Measurements from ENCODE around the gene UBL5. TPM values are rescaled to one million over a fixed set of nuclear protein-coding genes. Genes with fewer than 3 reads are reported as not detected.

The UBL5 gene
- polyA plus RNA-seq, 2 of the 4 experiments (the other 2 are of a cell fraction) = 460 to 519 TPM

GRCh38 chr19:9878511-9879196 is 50.9 kb downstream of the UBL5 start:
- POLR2A ChIA-PET = no interaction called here
- CTCF ChIA-PET = interaction anchor here (0.7 kb wide), 1 partner anchor 904 kb away, joined by 4 read pairs; no protein-coding TSS in a partner anchor
- H3K27ac ChIP-seq = no peak overlapping the region
- TF ChIP-seq EHMT2 (IDR thresholded peaks at IDR 0.05; ENCODE audit: low read depth) = no peak
- no peak for TF ChIP-seq RAD21 (conservative IDR thresholded peaks at IDR 0.05 in 1 of 2, IDR thresholded peaks at IDR 0.05 in 1 of 2)
- TF ChIP-seq, protein P1, sequence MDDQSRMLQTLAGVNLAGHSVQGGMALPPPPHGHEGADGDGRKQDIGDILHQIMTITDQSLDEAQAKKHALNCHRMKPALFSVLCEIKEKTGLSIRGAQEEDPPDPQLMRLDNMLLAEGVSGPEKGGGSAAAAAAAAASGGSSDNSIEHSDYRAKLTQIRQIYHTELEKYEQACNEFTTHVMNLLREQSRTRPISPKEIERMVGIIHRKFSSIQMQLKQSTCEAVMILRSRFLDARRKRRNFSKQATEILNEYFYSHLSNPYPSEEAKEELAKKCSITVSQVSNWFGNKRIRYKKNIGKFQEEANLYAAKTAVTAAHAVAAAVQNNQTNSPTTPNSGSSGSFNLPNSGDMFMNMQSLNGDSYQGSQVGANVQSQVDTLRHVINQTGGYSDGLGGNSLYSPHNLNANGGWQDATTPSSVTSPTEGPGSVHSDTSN (IDR thresholded peaks at IDR 0.05) = no peak
- TF ChIP-seq PHF8 (IDR thresholded peaks at IDR 0.05; ENCODE audit: borderline replicate concordance, low read depth) = no peak
- no peak for TF ChIP-seq SMC3 (IDR thresholded peaks at IDR 0.05)
- no peak for TF ChIP-seq HDAC2 (IDR thresholded peaks at IDR 0.05)
- no peak for TF ChIP-seq ESRRA (IDR thresholded peaks at IDR 0.05; ENCODE audit: borderline replicate concordance, low read length)
- TF ChIP-seq CBX2 (IDR thresholded peaks at IDR 0.05; ENCODE audit: borderline replicate concordance, low read depth) = no peak
- no peak for TF ChIP-seq RNF2 (IDR thresholded peaks at IDR 0.05; ENCODE audit: borderline replicate concordance, low read depth)
- TF ChIP-seq RFX5 (IDR thresholded peaks at IDR 0.05) = no peak
- TF ChIP-seq HOXB13 (CRISPR knock-in tag; IDR thresholded peaks at IDR 0.05; ENCODE audit: low read depth) = no peak
- TF ChIP-seq MAZ (IDR thresholded peaks at IDR 0.05; ENCODE audit: borderline replicate concordance, low read depth, low read length) = no peak
- TF ChIP-seq USF2 (IDR thresholded peaks at IDR 0.05) = no peak
- TF ChIP-seq MYC (IDR thresholded peaks at IDR 0.05; ENCODE audit: borderline replicate concordance, low read length) = no peak
- H3K4me1 ChIP-seq = peaks cover 4% of the 10 kb centered on the region; the same call in 1 of the 3 replicates
- 91% methylated on average over 11 of the region's 11 CpGs for WGBS (ENCODE audit: missing lambda C conversion rate)
- H3K4me2 ChIP-seq = no peak overlapping the region
- no peak for ATAC-seq
- no peak overlapping the region for H3K4me3 ChIP-seq
- no peaks in the 10 kb centered on the region for H3K9me3 ChIP-seq
- no peak for DNase-seq (ENCODE audit: low read depth in 1 of 2, low spot score in 1 of 2)
- no peak for FAIRE-seq

Small RNA genes lying within 50 kb of the gene (small RNA-seq; reads per million reads assigned to genes)
- gene RF00156 = 0 to 0.04 (median 0) reads per million in 6 experiments

Other genes starting within 250 kb of the UBL5 start
- 8.5 and 9.8 TPM in 2 replicates for gene ZNF121, start 243.4 kb upstream of the UBL5 start, polyA plus RNA-seq (2011; rRNA removed)
- 5.1 to 6.4 TPM (median 5.1 TPM) in 3 replicates for gene ZNF121, start 243.4 kb upstream of the UBL5 start, polyA plus RNA-seq (2017; fragmentation: RNase III; extraction: RNeasy Plus Mini Kit Qiagen cat#74134 plus additional on column Dnase treatment)
- 21.8 and 22.0 TPM in 2 replicates for gene ZNF561, start 206.7 kb upstream of the UBL5 start, polyA plus RNA-seq (2011; rRNA removed)
- 18.0 to 22.2 TPM (median 18.9 TPM) in 3 replicates for gene ZNF561, start 206.7 kb upstream of the UBL5 start, polyA plus RNA-seq (2017; fragmentation: RNase III; extraction: RNeasy Plus Mini Kit Qiagen cat#74134 plus additional on column Dnase treatment)
- gene ZNF562, start 152.8 kb upstream of the UBL5 start, polyA plus RNA-seq (2011; rRNA removed) = 14.0 and 16.1 TPM in 2 replicates
- 8.5 to 10.6 TPM (median 10.4 TPM) in 3 replicates for gene ZNF562, start 152.8 kb upstream of the UBL5 start, polyA plus RNA-seq (2017; fragmentation: RNase III; extraction: RNeasy Plus Mini Kit Qiagen cat#74134 plus additional on column Dnase treatment)
- 3.3 and 4.5 TPM in 2 replicates for gene ZNF846, start 59.2 kb upstream of the UBL5 start, polyA plus RNA-seq (2011; rRNA removed)
- gene ZNF846, start 59.2 kb upstream of the UBL5 start, polyA plus RNA-seq (2017; fragmentation: RNase III; extraction: RNeasy Plus Mini Kit Qiagen cat#74134 plus additional on column Dnase treatment) = 1.8 to 3.0 TPM (median 2.1 TPM) in 3 replicates
- 10.3 and 12.3 TPM in 2 replicates for gene FBXL12, start 8.8 kb upstream of the UBL5 start, polyA plus RNA-seq (2011; rRNA removed)
- 10.5 to 11.9 TPM (median 10.5 TPM) in 3 replicates for gene FBXL12, start 8.8 kb upstream of the UBL5 start, polyA plus RNA-seq (2017; fragmentation: RNase III; extraction: RNeasy Plus Mini Kit Qiagen cat#74134 plus additional on column Dnase treatment)
- gene PIN1, start 7.4 kb downstream of the UBL5 start, polyA plus RNA-seq (2011; rRNA removed) = 20.5 and 30.0 TPM in 2 replicates
- gene PIN1, start 7.4 kb downstream of the UBL5 start, polyA plus RNA-seq (2017; fragmentation: RNase III; extraction: RNeasy Plus Mini Kit Qiagen cat#74134 plus additional on column Dnase treatment) = 56.6 to 61.0 TPM (median 58.5 TPM) in 3 replicates
- gene OLFM2, start 108.6 kb downstream of the UBL5 start, polyA plus RNA-seq (2011; rRNA removed) = 6.5 and 6.6 TPM in 2 replicates
- gene OLFM2, start 108.6 kb downstream of the UBL5 start, polyA plus RNA-seq (2017; fragmentation: RNase III; extraction: RNeasy Plus Mini Kit Qiagen cat#74134 plus additional on column Dnase treatment) = 6.6 to 8.0 TPM (median 7.7 TPM) in 3 replicates
- gene COL5A3, start 182.6 kb downstream of the UBL5 start, polyA plus RNA-seq (2011; rRNA removed) = 0.11 and 0.12 TPM in 2 replicates
- gene COL5A3, start 182.6 kb downstream of the UBL5 start, polyA plus RNA-seq (2017; fragmentation: RNase III; extraction: RNeasy Plus Mini Kit Qiagen cat#74134 plus additional on column Dnase treatment) = 0.24 to 0.47 TPM (median 0.36 TPM) in 3 replicates
- not detected in 2 replicates for gene RDH8, start 185.6 kb downstream of the UBL5 start, polyA plus RNA-seq (2011; rRNA removed)
- 0.05 TPM in 1 of 3 replicates, not detected in the others for gene RDH8, start 185.6 kb downstream of the UBL5 start, polyA plus RNA-seq (2017; fragmentation: RNase III; extraction: RNeasy Plus Mini Kit Qiagen cat#74134 plus additional on column Dnase treatment)